Ramos (cell line): ENCODE results near the gene NR1H2.

Source experiments
- in situ Hi-C: fragments of 300-500 bp; cut with MboI; formaldehyde crosslinking; loops from one replicate; pipeline ENCODE4 v1.14.3; 2022; ENCODE audit warnings: low sequenced_read_pairs; ENCODE audit not compliant: unreplicated experiment

The NR1H2 gene

GRCh38 chr19:50398675-50399367 is 22.6 kb downstream of the NR1H2 start:
- in situ Hi-C loops, result no loop called here

GRCh38 chr19:50399368-50399745 is 23.1 kb downstream of the NR1H2 start:
- in situ Hi-C loops, result no loop called here

- in situ Hi-C loops, result no loop called here
Measured at GRCh38 chr19:50401605-50402450, 25.6 kb downstream of the NR1H2 start.

- in situ Hi-C loops, result no loop called here
Measured at GRCh38 chr19:50402544-50403301, 26.5 kb downstream of the NR1H2 start.

GRCh38 chr19:50406156-50406820 is 30.0 kb downstream of the NR1H2 start:
- in situ Hi-C loops, result no loop called here

- in situ Hi-C loops, result no loop called here
Measured at GRCh38 chr19:50406829-50407228, 30.6 kb downstream of the NR1H2 start.

- in situ Hi-C loops, result no loop called here
Measured at GRCh38 chr19:50409347-50409746, 33.1 kb downstream of the NR1H2 start.

- in situ Hi-C loops, result no loop called here
Measured at GRCh38 chr19:50410109-50410508, 33.9 kb downstream of the NR1H2 start.

- in situ Hi-C loops, result no loop called here
Measured at GRCh38 chr19:50412419-50412818, 36.2 kb downstream of the NR1H2 start.

- in situ Hi-C loops, result no loop called here
Measured at GRCh38 chr19:50413096-50413495, 36.8 kb downstream of the NR1H2 start.

- in situ Hi-C loops, result no loop called here
Measured at GRCh38 chr19:50413531-50413930, 37.3 kb downstream of the NR1H2 start.

GRCh38 chr19:50414864-50415660 is 38.8 kb downstream of the NR1H2 start:
- in situ Hi-C loops, result no loop called here

GRCh38 chr19:50415661-50416033 is 39.4 kb downstream of the NR1H2 start:
- in situ Hi-C loops, result no loop called here

GRCh38 chr19:50416034-50416977 is 40.0 kb downstream of the NR1H2 start:
- in situ Hi-C loops, result no loop called here

- in situ Hi-C loops, result no loop called here
Measured at GRCh38 chr19:50417111-50418081, 41.1 kb downstream of the NR1H2 start.

- in situ Hi-C loops, result no loop called here
Measured at GRCh38 chr19:50418176-50419021, 42.1 kb downstream of the NR1H2 start, which contains the start of gene SPIB. Gene SPIB (plus strand): TSS chr19:50418938. CDS start chr19:50418963, 25 bp downstream.
